Type B pancreatic cell (in vitro differentiated cells): ENCODE results near the gene CENPQ. TPM values are rescaled to one million over a fixed set of nuclear protein-coding genes. Genes with fewer than 3 reads are reported as not detected.

Experiments used
- DNase-seq: peaks from one replicate; pipeline ENCODE4 v3.0.0; 2021; ENCODE audit warnings: mixed read lengths; ENCODE audit not compliant: unreplicated experiment; ENCODE audit errors: extremely low spot score
- H3K27ac Mint-ChIP-seq: 2 replicates; pipeline ENCODE4 v1.8.0; 2021; ENCODE audit warnings: mild to moderate bottlenecking, mixed read lengths
- H3K27me3 Mint-ChIP-seq: 2 replicates; pipeline ENCODE4 v1.8.0; 2021; ENCODE audit warnings: mixed read lengths
- H3K36me3 Mint-ChIP-seq: 2 replicates; pipeline ENCODE4 v1.8.0; 2021; ENCODE audit warnings: mixed read lengths
- H3K4me1 Mint-ChIP-seq: one replicate; pipeline ENCODE4 v1.8.0; 2021; ENCODE audit warnings: mixed read lengths; ENCODE audit not compliant: unreplicated experiment
- H3K4me3 Mint-ChIP-seq: 2 replicates; pipeline ENCODE4 v1.8.0; 2021; ENCODE audit warnings: mild to moderate bottlenecking, mixed read lengths
- H3K9me3 Mint-ChIP-seq: 2 replicates; pipeline ENCODE4 v1.8.0; 2021; ENCODE audit warnings: mixed read lengths
- CTCF ChIP-seq: fragments of 200-600 bp; sonication (generic); conservative IDR thresholded peaks from 2 replicates; pipeline ENCODE4 v1.5.0; 2021; ENCODE audit warnings: antibody characterized with exemption, mild to moderate bottlenecking
- total RNA-seq: library from RNA; stranded (reverse); gene quantifications from 2 replicates; pipeline ENCODE4 v1.2.1, GENCODE V29; 2021; ENCODE audit warnings: low replicate concordance

CENPQ gene
- total RNA-seq, 1 donor from 2014 or later = 8.6 TPM

GRCh38 chr6:49541936-49542335 is 78.8 kb downstream of the CENPQ start:
- Mint-ChIP-seq H3K36me3 (no peaks in the 10 kb centered on the region), H3K27ac (no peak overlapping the region), H3K4me1 (peaks cover 6% of the 10 kb centered on the region), H3K4me3 (no peak overlapping the region), H3K9me3 (no peaks in the 10 kb centered on the region), H3K27me3 (peaks cover 6% of the 10 kb centered on the region)
- no peak for TF ChIP-seq CTCF
- DNase-seq = no peak

Other genes starting within 250 kb of the CENPQ start
- gene MMUT, start 117 bp upstream of the CENPQ start, total RNA-seq = 27.6 and 30.5 TPM in 2 replicates
- gene GLYATL3, start 36.6 kb downstream of the CENPQ start, total RNA-seq = 0.50 TPM in 1 of 2 replicates, not detected in the other
- 9.5 and 19.2 TPM in 2 replicates for gene C6orf141, start 87.3 kb downstream of the CENPQ start, total RNA-seq
- not detected in 2 replicates for gene RHAG, start 173.5 kb downstream of the CENPQ start, total RNA-seq